Adrenal gland (tissue), 12 donors: ENCODE measurements around the gene COCH. TPM values are rescaled to one million over a fixed set of nuclear protein-coding genes. Genes with fewer than 3 reads are reported as not detected.

Experiments
- DNase-seq, 7 donors: peaks; one replicate each; pipeline ENCODE4 v3.0.0-alpha.2; 2019 to 2020
- H3K27ac ChIP-seq, 5 donors: fragments of 200-600 bp; sonication (generic) in 4 of 5; 1 replicate in 3 of 5; 2 replicates in 2 of 5; pipeline versions ENCODE4 v1.5.1 to v1.8.0; 2016 to 2020; ENCODE audit warnings: mild to moderate bottlenecking in 1 of 5
- H3K27me3 ChIP-seq: fragments of 200-600 bp; 2 replicates; pipeline ENCODE4 v1.8.0; 2021
- H3K36me3 ChIP-seq, 2 donors: fragments of 200-600 bp; replicated peaks in 1 of 2; 1 replicate in 1 of 2; 2 replicates in 1 of 2; pipeline versions ENCODE4 v1.5.1 to v1.8.0; 2018 to 2022
- H3K4me1 ChIP-seq, 2 donors: fragments of 200-600 bp; replicated peaks in 1 of 2; 1 replicate in 1 of 2; 2 replicates in 1 of 2; pipeline versions ENCODE4 v1.5.1 to v1.8.0; 2018 to 2021
- H3K4me3 ChIP-seq, 4 donors: fragments of 200-600 bp; sonication (generic) in 3 of 4; one replicate each; pipeline ENCODE4 v1.5.1; 2016 to 2018
- H3K9me3 ChIP-seq, 3 donors: fragments of 200-600 bp; sonication (generic) in 1 of 3; replicated peaks in 1 of 3; 1 replicate in 2 of 3; 2 replicates in 1 of 3; pipeline versions ENCODE4 v1.5.1 to v1.8.0; 2016 to 2021
- POLR2A ChIP-seq, 2 donors: fragments of 450-650 bp; IDR thresholded peaks; one replicate each; pipeline ENCODE4 v1.6.1; 2017; ENCODE audit warnings: antibody characterized with exemption in 2 of 2, mild to moderate bottlenecking in 2 of 2, moderate library complexity in 1 of 2
- WGBS, 4 donors: extraction: QIAGEN DNeasy Blood & Tissue Kit in 2 of 4; methylation state at CpG; one replicate each; pipeline versions ENCODE4 v1.1.5 to v1.1.7; 2013 to 2017; 5-methylcytosine and 5-hydroxymethylcytosine counted together
- intact Hi-C, 2 donors: fragments of 100-400 bp; cut with DNase I; formaldehyde crosslinking; loops; one replicate each; pipeline versions ENCODE4 v1.14.1 to v1.15.0; 2022 to 2023
- polyA plus RNA-seq, 3 donors: library from polyadenylated mRNA; stranded (reverse); fragments of 200-250 nt in 2 of 3; fragments of 350-450 nt in 1 of 3; fragmentation: Illumina TruSeq in 1 of 3; extraction: RNeasy Lipid Tissue Mini Kit (QIAGEN cat#74804) in 1 of 3; gene quantifications; one replicate each; pipeline ENCODE4 v1.2.3, GENCODE V29; 2013 to 2014
- total RNA-seq, 9 donors: library from RNA; depleted of rRNA in 4 of 9; stranded (reverse); fragments of >200 nt in 4 of 9; fragments of 120-200 nt in 1 of 9; fragmentation: NEBNext Ultra II Directional in 1 of 9; extraction: Animal tissue kit (Norgen Biotek cat#: 25700) in 1 of 9; gene quantifications; one replicate each; pipeline versions ENCODE4 v1.1.0 to v1.2.4, GENCODE V29; 2013 to 2023
- TF ChIP-seq, protein P1 (sequence below), 6 experiments: fragments of 450-650 bp in 4 of 6; fragments of 200-600 bp in 2 of 6; sonication (generic) in 1 of 6; IDR thresholded peaks; 1 replicate in 5 of 6; 2 replicates in 1 of 6; pipeline versions ENCODE4 v1.5.1 to v1.8.0; 2016 to 2021; ENCODE audit warnings: antibody characterized with exemption in 6 of 6, mild to moderate bottlenecking in 2 of 6, moderate library complexity in 1 of 6
- donor health status: healthy with polysubstance abuse.
- donor health status: Bipolar disorder and iron deficiency.
- donor health status: DM: yes; HTN: yes; CAD: no.
- donor health status: DM: no; HTN: no; CAD: no.
- donor health status: DM: no; HTN: no; CAD: no.
- donor health status: DM: yes; HTN: yes; CAD: no.

Gene COCH
- total and polyA plus RNA-seq, 12 donors, result 0.42 to 8.4 (median 3.0) TPM

- Histone ChIP-seq H3K36me3 (no peaks in the 10 kb centered on the region), H3K27me3 (peaks cover 5% of the 10 kb centered on the region), H3K4me3 (no peak overlapping the region), H3K9me3 (no peaks in the 10 kb centered on the region), H3K27ac (no peak overlapping the region), H3K4me1 (no peaks in the 10 kb centered on the region)
- DNase-seq, result no peak
- intact Hi-C loops, result no loop called here
- 77 to 100% (median 79%) methylated on average over 1 of the region's 1 CpG for WGBS, 4 donors
- TF ChIP-seq, protein P1, sequence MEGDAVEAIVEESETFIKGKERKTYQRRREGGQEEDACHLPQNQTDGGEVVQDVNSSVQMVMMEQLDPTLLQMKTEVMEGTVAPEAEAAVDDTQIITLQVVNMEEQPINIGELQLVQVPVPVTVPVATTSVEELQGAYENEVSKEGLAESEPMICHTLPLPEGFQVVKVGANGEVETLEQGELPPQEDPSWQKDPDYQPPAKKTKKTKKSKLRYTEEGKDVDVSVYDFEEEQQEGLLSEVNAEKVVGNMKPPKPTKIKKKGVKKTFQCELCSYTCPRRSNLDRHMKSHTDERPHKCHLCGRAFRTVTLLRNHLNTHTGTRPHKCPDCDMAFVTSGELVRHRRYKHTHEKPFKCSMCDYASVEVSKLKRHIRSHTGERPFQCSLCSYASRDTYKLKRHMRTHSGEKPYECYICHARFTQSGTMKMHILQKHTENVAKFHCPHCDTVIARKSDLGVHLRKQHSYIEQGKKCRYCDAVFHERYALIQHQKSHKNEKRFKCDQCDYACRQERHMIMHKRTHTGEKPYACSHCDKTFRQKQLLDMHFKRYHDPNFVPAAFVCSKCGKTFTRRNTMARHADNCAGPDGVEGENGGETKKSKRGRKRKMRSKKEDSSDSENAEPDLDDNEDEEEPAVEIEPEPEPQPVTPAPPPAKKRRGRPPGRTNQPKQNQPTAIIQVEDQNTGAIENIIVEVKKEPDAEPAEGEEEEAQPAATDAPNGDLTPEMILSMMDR (IDR thresholded peaks at IDR 0.05), result no peak
- TF ChIP-seq POLR2A (IDR thresholded peaks at IDR 0.05), result no peak
These were observed 25.0 kb upstream of the COCH start for GRCh38 chr14:30849354-30849753.

GRCh38 chr14:30849983-30850382, 24.4 kb upstream of the COCH start:
- intact Hi-C loops, result no loop called here

GRCh38 chr14:30853946-30854345, 20.4 kb upstream of the COCH start:
- Histone ChIP-seq H3K4me3 (no peak overlapping the region), H3K9me3 (no peaks in the 10 kb centered on the region), H3K27ac (no peak overlapping the region), H3K36me3 (no peaks in the 10 kb centered on the region), H3K27me3 (peaks cover 5% of the 10 kb centered on the region), H3K4me1 (no peaks in the 10 kb centered on the region)
- DNase-seq, result no peak
- intact Hi-C loops, result no loop called here
- TF ChIP-seq, protein P1 (IDR thresholded peaks at IDR 0.05), result no peak
- TF ChIP-seq POLR2A (IDR thresholded peaks at IDR 0.05), result no peak

More at GRCh38 chr14:30849983-30850382, 24.4 kb upstream of the COCH start:
- DNase-seq, result no peak
- TF ChIP-seq POLR2A (IDR thresholded peaks at IDR 0.05), result no peak
- TF ChIP-seq, protein P1 (IDR thresholded peaks at IDR 0.05), result no peak
- no peaks in the 10 kb centered on the region for H3K36me3 ChIP-seq
- H3K27ac ChIP-seq, result no peak overlapping the region
- 52 to 62% (median 57%) methylated on average over 1 of the region's 1 CpG for WGBS, 4 donors
- H3K4me3 ChIP-seq, result no peak overlapping the region
- peaks cover 5% of the 10 kb centered on the region for H3K27me3 ChIP-seq
- H3K4me1 ChIP-seq, result no peaks in the 10 kb centered on the region
- no peaks in the 10 kb centered on the region for H3K9me3 ChIP-seq

- intact Hi-C loops, result no loop called here
- Histone ChIP-seq H3K4me1 (no peaks in the 10 kb centered on the region), H3K27me3 (peaks cover 5% of the 10 kb centered on the region), H3K36me3 (no peaks in the 10 kb centered on the region), H3K9me3 (no peaks in the 10 kb centered on the region), H3K4me3 (no peak overlapping the region), H3K27ac (no peak overlapping the region)
- no peak for DNase-seq
- TF ChIP-seq POLR2A (IDR thresholded peaks at IDR 0.05), result no peak
- TF ChIP-seq, protein P1 (IDR thresholded peaks at IDR 0.05), result no peak
These were observed 19.9 kb upstream of the COCH start for GRCh38 chr14:30854492-30854891.
